HS-27A (cell line): ENCODE measurements around the gene SLC51B.
"Not testable (repeated sequence)": the region's sequence is repeated elsewhere in the genome, so short reads cannot be mapped to it uniquely, and the experiment has no call there.

Experiments
- DNase-seq: peaks from one replicate; pipeline ENCODE4 v3.0.0-alpha.2; 2012; ENCODE audit warnings: low read depth, missing footprints

Gene SLC51B

GRCh38 chr15:65084500-65085206 lies 39.5 kb downstream of the SLC51B start:
- no peak for DNase-seq

GRCh38 chr15:65085207-65085753 lies 40.1 kb downstream of the SLC51B start:
- no peak for DNase-seq

- no peak for DNase-seq
Observed at GRCh38 chr15:65085990-65086679, 40.9 kb downstream of the SLC51B start.

GRCh38 chr15:65086680-65087111 lies 41.5 kb downstream of the SLC51B start:
- DNase-seq, result no peak

- no peak for DNase-seq
Observed at GRCh38 chr15:65087411-65087810, 42.2 kb downstream of the SLC51B start.

- DNase-seq, result no peak
Observed at GRCh38 chr15:65087873-65088642, 42.9 kb downstream of the SLC51B start.

- no peak for DNase-seq
Observed at GRCh38 chr15:65088643-65089021, 43.4 kb downstream of the SLC51B start.

GRCh38 chr15:65089206-65089824 lies 44.1 kb downstream of the SLC51B start:
- DNase-seq, result no peak

GRCh38 chr15:65091946-65092770 lies 47.0 kb downstream of the SLC51B start:
- no peak for DNase-seq

- DNase-seq, result no peak
Observed at GRCh38 chr15:65092911-65093792, 48.0 kb downstream of the SLC51B start.

- not testable (repeated sequence) for DNase-seq
Observed at GRCh38 chr15:65093793-65094170, 48.6 kb downstream of the SLC51B start.

GRCh38 chr15:65094294-65094995 lies 49.3 kb downstream of the SLC51B start:
- DNase-seq, result no peak

GRCh38 chr15:65095011-65095746 lies 50.0 kb downstream of the SLC51B start:
- no peak for DNase-seq

GRCh38 chr15:65095747-65096104 lies 50.5 kb downstream of the SLC51B start:
- DNase-seq, result no peak

GRCh38 chr15:65096481-65097385 lies 51.5 kb downstream of the SLC51B start:
- DNase-seq, result no peak

- no peak for DNase-seq
Observed at GRCh38 chr15:65097651-65098263, 52.6 kb downstream of the SLC51B start.

GRCh38 chr15:65099336-65099735 lies 54.1 kb downstream of the SLC51B start:
- DNase-seq, result no peak
